Measurements from ENCODE around the gene L2HGDH. TPM values are rescaled to one million over a fixed set of nuclear protein-coding genes. Genes with fewer than 3 reads are reported as not detected.
A peak's percentile ranks its signal among the peaks of the same experiment; 100 is the strongest.
"Not testable (repeated sequence)": the region's sequence is repeated elsewhere in the genome, so short reads cannot be mapped to it uniquely, and the experiment has no call there.

Gene L2HGDH
- total RNA-seq, 1 experiment from 2014 or later, result 16.9 TPM

GRCh38 chr14:50318031-50318626 is 6.1 kb upstream of the L2HGDH start:
- CTCF ChIA-PET, result interaction anchor here (0.6 to 1.8 kb wide), 12 partner anchors 10 to 460 kb away, joined by 3 to 9 read pairs (median 4); partner anchors contain the start of gene MAP4K5
- RAD21 ChIA-PET (ENCODE audit: low non-redundant PET in 1 of 2, low total read pairs in 2 of 2, uncharacterized antibody in 2 of 2, unreplicated experiment in 2 of 2), result interaction anchor here in 1 of 2 experiments (0.5 to 0.6 kb wide), 2 partner anchors 175 to 214 kb away, joined by 3 read pairs; partner anchors contain the start of gene MAP4K5
- H3K27me3 ChIP-seq (ENCODE audit: insufficient read depth, low read length), result no peaks in the 10 kb centered on the region
- no peak overlapping the region for H3K4me3 ChIP-seq (replicated peaks in 1 of 2; ENCODE audit: low read depth in 1 of 2, low read length in 2 of 2)
- no peak overlapping the region for H3K9ac ChIP-seq (ENCODE audit: low read length)
- intact Hi-C loops (cut with micrococcal nuclease), result loop anchor here (10.0 kb wide), 1 partner anchor 453 kb away; no protein-coding TSS in a partner anchor
- DNase-seq (ENCODE audit: low read depth, low spot score) (peak; percentile 26), ATAC-seq (no peak)
- peak; percentile 54 to 65 (median 64); a peak in 5 of 6 replicates for TF ChIP-seq CTCF (IDR thresholded peaks at IDR 0.05 in 2 of 3, conservative IDR thresholded peaks at IDR 0.05 in 1 of 3; ENCODE audit: borderline replicate concordance in 1 of 3, insufficient read depth in 1 of 3, low read depth in 2 of 3, low read length in 2 of 3)
- peak; percentile 73 for TF ChIP-seq RAD21 (IDR thresholded peaks at IDR 0.05; ENCODE audit: low read depth)
- no peak for TF ChIP-seq JUND (IDR thresholded peaks at IDR 0.05)
- H3K9me3 ChIP-seq (ENCODE audit: control insufficient read depth in 1 of 2, insufficient read depth in 1 of 2, low read depth in 1 of 2, low read length in 2 of 2), result 0 out of 4 replicates have a peak, but pooled peaks cover 0 to 3% of the 10 kb centered on the region in 2 experiments
- H3K79me2 ChIP-seq (ENCODE audit: insufficient read depth, low read length), result 0 out of 2 replicates have a peak, but pooled peaks cover 8% of the 10 kb centered on the region
- peaks cover 5 to 15% of the 10 kb centered on the region in 2 experiments for H3K4me1 ChIP-seq (ENCODE audit: control insufficient read depth in 1 of 2, insufficient read depth in 2 of 2, low read length in 2 of 2)
- H4K20me1 ChIP-seq (ENCODE audit: insufficient read depth), result no peaks in the 10 kb centered on the region
- no peak overlapping the region for H3K27ac ChIP-seq (ENCODE audit: low read depth, low read length)
- BruUV-seq (replicated peaks), result no TSS peak
- POLR2A ChIA-PET, result interaction anchor here (1.1 kb wide), 1 partner anchor 10 kb away, joined by 3 read pairs; no protein-coding TSS in a partner anchor
- H2AFZ ChIP-seq (ENCODE audit: low read depth, low read length, poor library complexity, severe bottlenecking), result no peak overlapping the region
- no peaks in the 10 kb centered on the region; a peak in 1 of 4 replicates for H3K36me3 ChIP-seq (ENCODE audit: control insufficient read depth in 1 of 2, insufficient read depth in 2 of 2, low read length in 2 of 2)
- H3K4me2 ChIP-seq (ENCODE audit: low read length), result no peak overlapping the region
- H3K9me2 ChIP-seq (ENCODE audit: insufficient read depth), result no peaks in the 10 kb centered on the region

GRCh38 chr14:50314098-50314497 is 2.1 kb upstream of the L2HGDH start:
- POLR2A ChIA-PET; H3K4me3 ChIP-seq (replicated peaks in 1 of 2; ENCODE audit: low read depth in 1 of 2, low read length in 2 of 2); H3K36me3 ChIP-seq (ENCODE audit: control insufficient read depth in 1 of 2, insufficient read depth in 2 of 2, low read length in 2 of 2); ATAC-seq; RAD21 ChIA-PET (ENCODE audit: low non-redundant PET in 1 of 2, low total read pairs in 2 of 2, uncharacterized antibody in 2 of 2, unreplicated experiment in 2 of 2); CTCF ChIA-PET; H3K9me3 ChIP-seq (ENCODE audit: control insufficient read depth in 1 of 2, insufficient read depth in 1 of 2, low read depth in 1 of 2, low read length in 2 of 2); H2AFZ ChIP-seq (ENCODE audit: low read depth, low read length, poor library complexity, severe bottlenecking); H4K20me1 ChIP-seq (ENCODE audit: insufficient read depth); DNase-seq (ENCODE audit: low read depth, low spot score); H3K27ac ChIP-seq (ENCODE audit: low read depth, low read length); H3K9me2 ChIP-seq (ENCODE audit: insufficient read depth); H3K9ac ChIP-seq (ENCODE audit: low read length); H3K27me3 ChIP-seq (ENCODE audit: insufficient read depth, low read length); H3K4me2 ChIP-seq (ENCODE audit: low read length); BruUV-seq (replicated peaks): not testable (repeated sequence)
- intact Hi-C loops (cut with micrococcal nuclease), result loop anchor here (10.0 kb wide), 1 partner anchor 449 kb away; no protein-coding TSS in a partner anchor
- peaks cover 34% of the 10 kb centered on the region for H3K79me2 ChIP-seq (ENCODE audit: insufficient read depth, low read length)
- peaks cover 0 to 27% of the 10 kb centered on the region in 2 experiments; a peak in 3 of 4 replicates for H3K4me1 ChIP-seq (ENCODE audit: control insufficient read depth in 1 of 2, insufficient read depth in 2 of 2, low read length in 2 of 2)

All from HCT116 (cell line).